ENCODE measurements around the gene DSCAM.

Gene DSCAM

DNA sequence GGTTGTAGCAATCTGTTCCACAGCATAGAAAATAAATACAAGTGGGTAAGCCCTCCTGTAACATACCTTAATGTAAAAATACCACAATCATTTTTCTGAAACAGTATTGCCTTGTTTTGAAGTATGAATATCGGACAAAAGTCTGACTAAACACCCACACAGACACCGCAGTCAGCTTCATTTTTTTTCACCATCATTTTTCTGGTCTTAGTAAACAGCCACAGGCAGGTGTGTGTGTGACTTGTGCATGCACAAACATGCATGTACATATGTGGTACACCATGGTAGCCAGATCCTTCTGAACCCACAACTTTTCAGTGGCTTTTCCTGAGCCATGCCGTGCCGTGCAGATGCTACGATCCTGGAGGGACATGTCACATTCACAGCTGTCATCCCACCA is 718.1 kb downstream of the DSCAM start:
- H3K36me3 ChIP-seq (replicated peaks) = no peaks in the 10 kb centered on the region
- DNase-seq = no peak
- no peak overlapping the region for H3K27ac ChIP-seq
- H3K4me3 ChIP-seq (ENCODE audit: low read depth, low read length) = no peak overlapping the region
- in situ Hi-C loops (cut with HindIII; ENCODE audit: low pct_ligation_motif_present, low sequenced_read_pairs) = no loop called here
- H3K27me3 ChIP-seq (replicated peaks) = no peaks in the 10 kb centered on the region
- TF ChIP-seq, protein P1, sequence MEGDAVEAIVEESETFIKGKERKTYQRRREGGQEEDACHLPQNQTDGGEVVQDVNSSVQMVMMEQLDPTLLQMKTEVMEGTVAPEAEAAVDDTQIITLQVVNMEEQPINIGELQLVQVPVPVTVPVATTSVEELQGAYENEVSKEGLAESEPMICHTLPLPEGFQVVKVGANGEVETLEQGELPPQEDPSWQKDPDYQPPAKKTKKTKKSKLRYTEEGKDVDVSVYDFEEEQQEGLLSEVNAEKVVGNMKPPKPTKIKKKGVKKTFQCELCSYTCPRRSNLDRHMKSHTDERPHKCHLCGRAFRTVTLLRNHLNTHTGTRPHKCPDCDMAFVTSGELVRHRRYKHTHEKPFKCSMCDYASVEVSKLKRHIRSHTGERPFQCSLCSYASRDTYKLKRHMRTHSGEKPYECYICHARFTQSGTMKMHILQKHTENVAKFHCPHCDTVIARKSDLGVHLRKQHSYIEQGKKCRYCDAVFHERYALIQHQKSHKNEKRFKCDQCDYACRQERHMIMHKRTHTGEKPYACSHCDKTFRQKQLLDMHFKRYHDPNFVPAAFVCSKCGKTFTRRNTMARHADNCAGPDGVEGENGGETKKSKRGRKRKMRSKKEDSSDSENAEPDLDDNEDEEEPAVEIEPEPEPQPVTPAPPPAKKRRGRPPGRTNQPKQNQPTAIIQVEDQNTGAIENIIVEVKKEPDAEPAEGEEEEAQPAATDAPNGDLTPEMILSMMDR (IDR thresholded peaks at IDR 0.05; ENCODE audit: low read depth, low read length, missing control alignments) = no peak

DNA sequence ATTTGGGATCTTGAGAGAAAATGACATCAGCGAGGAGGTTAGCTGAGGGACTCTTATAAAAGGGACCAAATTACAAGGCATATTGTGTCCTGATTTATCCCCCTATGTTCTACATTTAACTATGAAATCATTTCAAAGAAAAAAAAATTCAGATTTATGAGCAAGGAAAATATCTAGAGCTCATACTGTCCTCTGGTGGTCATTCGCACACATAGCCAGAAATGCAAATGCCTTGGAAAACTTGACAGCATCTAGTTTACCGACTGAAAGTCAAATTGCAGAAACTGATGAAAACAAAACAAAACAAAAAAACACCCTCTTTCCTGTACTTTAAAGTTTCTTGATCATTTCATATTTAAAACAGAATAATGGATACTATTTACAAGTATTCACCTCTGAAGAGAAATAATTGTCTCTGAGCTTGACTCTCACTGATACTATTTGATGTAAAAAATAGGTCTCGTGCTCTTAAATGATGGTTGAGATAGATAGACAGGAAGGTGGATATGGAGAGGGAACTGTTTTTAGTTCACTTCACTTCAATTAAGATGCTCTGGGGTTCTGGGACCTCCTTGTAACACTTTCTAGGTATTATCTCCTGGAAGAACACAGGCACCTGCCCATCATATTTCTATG is 725.9 kb downstream of the DSCAM start:
- no peaks in the 10 kb centered on the region for H3K36me3 ChIP-seq (replicated peaks)
- no peak overlapping the region for H3K4me3 ChIP-seq (ENCODE audit: low read depth, low read length)
- TF ChIP-seq, protein P1 (IDR thresholded peaks at IDR 0.05; ENCODE audit: low read depth, low read length, missing control alignments) = peak; percentile 66
- in situ Hi-C loops (cut with HindIII; ENCODE audit: low pct_ligation_motif_present, low sequenced_read_pairs) = no loop called here
- H3K27ac ChIP-seq = no peak overlapping the region
- no peak for DNase-seq
- H3K27me3 ChIP-seq (replicated peaks) = no peaks in the 10 kb centered on the region

GRCh38 chr21:40118527-40118926 is 728.4 kb downstream of the DSCAM start:
- no peak overlapping the region for H3K27ac ChIP-seq
- in situ Hi-C loops (cut with HindIII; ENCODE audit: low pct_ligation_motif_present, low sequenced_read_pairs) = no loop called here
- no peak overlapping the region for H3K4me3 ChIP-seq (ENCODE audit: low read depth, low read length)
- TF ChIP-seq, protein P1 (IDR thresholded peaks at IDR 0.05; ENCODE audit: low read depth, low read length, missing control alignments) = no peak
- no peak for DNase-seq
- H3K27me3 ChIP-seq (replicated peaks) = no peaks in the 10 kb centered on the region
- no peaks in the 10 kb centered on the region for H3K36me3 ChIP-seq (replicated peaks)

- Histone ChIP-seq H3K4me3 (ENCODE audit: low read depth, low read length) (no peak overlapping the region), H3K27ac (no peak overlapping the region), H3K27me3 (replicated peaks) (no peaks in the 10 kb centered on the region), H3K36me3 (replicated peaks) (no peaks in the 10 kb centered on the region)
- in situ Hi-C loops (cut with HindIII; ENCODE audit: low pct_ligation_motif_present, low sequenced_read_pairs) = no loop called here
- TF ChIP-seq, protein P1 (IDR thresholded peaks at IDR 0.05; ENCODE audit: low read depth, low read length, missing control alignments) = no peak
- no peak for DNase-seq
These were observed 729.7 kb downstream of the DSCAM start for GRCh38 chr21:40117236-40117635.

GRCh38 chr21:40115775-40116174 is 731.2 kb downstream of the DSCAM start:
- Histone ChIP-seq H3K4me3 (ENCODE audit: low read depth, low read length) (no peak overlapping the region), H3K36me3 (replicated peaks) (no peaks in the 10 kb centered on the region), H3K27me3 (replicated peaks) (no peaks in the 10 kb centered on the region), H3K27ac (no peak overlapping the region)
- TF ChIP-seq, protein P1 (IDR thresholded peaks at IDR 0.05; ENCODE audit: low read depth, low read length, missing control alignments) = no peak
- no peak for DNase-seq
- in situ Hi-C loops (cut with HindIII; ENCODE audit: low pct_ligation_motif_present, low sequenced_read_pairs) = no loop called here

DNA sequence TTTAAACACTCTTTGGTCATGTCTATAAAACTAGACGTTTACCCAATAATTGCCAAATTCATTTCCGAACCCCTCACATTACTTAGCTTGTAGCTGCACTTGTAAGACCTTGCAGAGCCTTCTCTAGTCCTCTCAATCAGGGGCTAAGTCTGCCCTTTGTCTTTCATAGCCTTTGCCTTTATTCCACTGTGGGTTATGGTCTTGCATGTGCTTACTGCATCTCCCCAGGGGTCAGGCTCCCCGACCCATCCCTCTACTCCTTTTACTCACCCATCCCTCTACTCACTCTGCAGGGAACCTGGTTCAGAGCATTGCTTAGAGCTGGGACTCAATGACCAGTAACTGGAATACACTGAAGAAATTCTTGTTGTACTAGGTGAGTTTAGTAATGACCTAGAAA is 744.3 kb downstream of the DSCAM start:
- no peaks in the 10 kb centered on the region for H3K27me3 ChIP-seq (replicated peaks)
- in situ Hi-C loops (cut with HindIII; ENCODE audit: low pct_ligation_motif_present, low sequenced_read_pairs) = no loop called here
- no peak for DNase-seq
- TF ChIP-seq, protein P1 (IDR thresholded peaks at IDR 0.05; ENCODE audit: low read depth, low read length, missing control alignments) = no peak
- H3K4me3 ChIP-seq (ENCODE audit: low read depth, low read length) = no peak overlapping the region
- no peak overlapping the region for H3K27ac ChIP-seq
- no peaks in the 10 kb centered on the region for H3K36me3 ChIP-seq (replicated peaks)
